ENCODE measurements around the gene SMAD5.

SMAD5 gene

DNA sequence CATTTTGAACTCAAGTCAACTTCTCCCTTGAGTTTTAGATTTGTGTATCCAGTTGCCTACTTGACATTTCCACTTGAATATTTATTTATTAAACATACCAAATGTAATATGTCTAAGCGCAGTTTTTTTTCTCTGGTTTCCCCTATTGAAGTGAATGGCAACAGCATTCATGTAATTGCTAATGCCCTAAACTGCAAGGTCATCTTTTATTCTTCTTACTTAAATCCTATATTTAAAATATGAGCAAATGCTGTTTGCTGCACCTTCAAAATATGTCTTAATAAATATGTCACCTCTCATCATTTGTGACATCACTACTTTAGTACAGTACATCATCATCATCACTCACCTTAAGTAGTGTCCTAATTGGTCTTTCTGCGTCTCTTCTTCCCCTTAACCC lies 22.4 kb downstream of the SMAD5 start:
- H3K27ac ChIP-seq, result no peak overlapping the region
- TF ChIP-seq, protein P1, sequence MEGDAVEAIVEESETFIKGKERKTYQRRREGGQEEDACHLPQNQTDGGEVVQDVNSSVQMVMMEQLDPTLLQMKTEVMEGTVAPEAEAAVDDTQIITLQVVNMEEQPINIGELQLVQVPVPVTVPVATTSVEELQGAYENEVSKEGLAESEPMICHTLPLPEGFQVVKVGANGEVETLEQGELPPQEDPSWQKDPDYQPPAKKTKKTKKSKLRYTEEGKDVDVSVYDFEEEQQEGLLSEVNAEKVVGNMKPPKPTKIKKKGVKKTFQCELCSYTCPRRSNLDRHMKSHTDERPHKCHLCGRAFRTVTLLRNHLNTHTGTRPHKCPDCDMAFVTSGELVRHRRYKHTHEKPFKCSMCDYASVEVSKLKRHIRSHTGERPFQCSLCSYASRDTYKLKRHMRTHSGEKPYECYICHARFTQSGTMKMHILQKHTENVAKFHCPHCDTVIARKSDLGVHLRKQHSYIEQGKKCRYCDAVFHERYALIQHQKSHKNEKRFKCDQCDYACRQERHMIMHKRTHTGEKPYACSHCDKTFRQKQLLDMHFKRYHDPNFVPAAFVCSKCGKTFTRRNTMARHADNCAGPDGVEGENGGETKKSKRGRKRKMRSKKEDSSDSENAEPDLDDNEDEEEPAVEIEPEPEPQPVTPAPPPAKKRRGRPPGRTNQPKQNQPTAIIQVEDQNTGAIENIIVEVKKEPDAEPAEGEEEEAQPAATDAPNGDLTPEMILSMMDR (conservative IDR thresholded peaks at IDR 0.05), result no peak
- no peak for TF ChIP-seq ZFX (IDR thresholded peaks at IDR 0.05)

DNA sequence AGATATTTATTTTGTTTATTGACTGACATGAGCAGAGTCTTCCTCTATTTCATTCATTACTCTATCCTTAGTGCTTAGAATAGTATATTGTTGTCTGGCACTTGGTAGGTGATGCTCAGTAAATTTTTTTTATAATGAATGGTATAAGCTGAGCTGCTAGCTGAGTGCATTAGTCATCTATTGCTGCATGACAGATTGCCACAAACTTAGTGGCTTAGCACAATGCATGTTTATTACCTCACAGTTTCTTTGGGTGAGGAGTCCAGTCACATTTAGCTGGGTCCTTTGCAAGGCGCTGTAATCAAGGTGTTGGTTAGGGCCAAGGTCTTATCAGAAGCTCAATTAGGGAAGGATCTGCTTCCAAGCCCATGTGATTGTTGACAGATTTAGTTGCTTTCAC lies 23.1 kb downstream of the SMAD5 start:
- TF ChIP-seq, protein P1 (conservative IDR thresholded peaks at IDR 0.05), result no peak
- no peak for TF ChIP-seq ZFX (IDR thresholded peaks at IDR 0.05)
- H3K27ac ChIP-seq, result no peak overlapping the region

DNA sequence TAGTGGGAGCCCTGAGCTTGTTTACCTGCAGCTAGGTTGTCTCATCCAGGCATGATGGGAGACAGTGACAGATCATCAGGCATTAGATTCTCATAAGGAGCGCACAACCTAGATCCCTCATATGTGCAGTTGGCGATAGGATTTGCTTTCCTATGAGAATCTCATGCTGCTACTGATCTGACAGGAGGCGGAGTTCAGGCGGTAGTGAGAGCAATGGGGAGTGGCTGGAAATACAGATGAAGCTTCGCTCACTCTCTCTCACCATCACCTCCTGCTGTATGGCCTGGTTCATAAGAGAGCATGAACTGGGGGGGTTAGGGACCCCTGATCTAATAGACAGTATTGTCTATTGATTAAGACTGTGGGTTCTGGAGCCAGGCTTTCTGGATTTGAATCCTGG lies 24.9 kb downstream of the SMAD5 start:
- TF ChIP-seq ZFX (IDR thresholded peaks at IDR 0.05), result no peak
- TF ChIP-seq, protein P1 (conservative IDR thresholded peaks at IDR 0.05), result no peak
- no peak overlapping the region for H3K27ac ChIP-seq

DNA sequence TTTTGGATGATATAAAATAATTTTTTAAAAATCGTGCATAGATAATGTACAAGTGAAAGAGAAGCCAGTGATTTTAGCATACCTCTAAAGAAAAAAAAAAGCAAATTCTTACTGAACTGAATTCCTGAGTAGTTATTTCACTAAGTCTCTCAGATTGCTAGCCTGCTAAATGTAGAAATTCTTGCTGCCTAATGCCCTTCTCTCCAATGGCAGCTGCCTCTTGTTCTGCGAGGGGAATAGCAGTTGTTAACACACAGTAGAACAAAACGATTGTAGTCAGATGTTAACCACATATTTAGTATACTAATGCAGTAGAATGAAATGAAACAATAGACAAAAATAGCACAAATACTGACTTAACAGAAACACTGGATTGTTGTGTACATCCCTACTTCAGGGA lies 26.8 kb downstream of the SMAD5 start:
- TF ChIP-seq ZFX (IDR thresholded peaks at IDR 0.05), result no peak
- TF ChIP-seq, protein P1 (conservative IDR thresholded peaks at IDR 0.05), result no peak
- H3K27ac ChIP-seq, result no peak overlapping the region

DNA sequence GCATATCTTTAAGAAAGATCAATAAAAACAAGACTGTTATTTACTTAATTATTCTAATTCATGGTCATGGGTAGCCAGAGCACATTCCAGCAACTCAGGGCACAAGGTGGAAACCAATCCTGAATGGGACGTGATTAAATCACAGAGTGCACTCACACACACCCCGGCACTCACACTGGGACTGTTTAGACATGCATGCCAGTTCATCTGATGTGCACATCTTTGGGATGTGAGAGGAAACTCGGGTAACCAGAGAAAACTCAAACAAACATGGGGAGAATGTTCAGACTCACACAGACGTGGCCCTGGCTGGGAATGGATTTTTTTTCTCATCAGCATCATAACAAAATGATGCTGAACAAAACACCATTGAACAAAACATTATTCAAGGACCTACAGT lies 29.4 kb downstream of the SMAD5 start:
- no peak for TF ChIP-seq ZFX (IDR thresholded peaks at IDR 0.05)
- TF ChIP-seq, protein P1 (conservative IDR thresholded peaks at IDR 0.05), result no peak
- H3K27ac ChIP-seq, result no peak overlapping the region

DNA sequence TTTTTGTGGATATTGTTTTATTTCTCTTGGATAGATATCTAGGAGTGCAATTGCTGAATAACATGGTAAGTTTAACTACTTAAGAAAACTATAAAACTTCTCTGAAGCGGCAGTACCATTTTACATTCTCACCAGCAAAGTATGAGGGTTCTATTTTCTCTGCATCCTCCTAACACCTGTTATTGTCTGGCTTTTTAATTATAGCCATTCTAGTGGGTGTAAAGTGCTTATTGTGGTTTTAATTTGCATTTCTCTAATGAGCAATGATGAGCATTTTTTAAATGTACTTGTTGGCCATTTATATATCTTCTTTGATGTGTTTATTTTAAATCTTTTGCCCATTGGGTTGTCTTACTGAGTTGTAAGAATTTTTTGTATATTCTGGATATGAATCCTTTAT lies 31.6 kb downstream of the SMAD5 start:
- H3K27ac ChIP-seq, result no peak overlapping the region
- TF ChIP-seq, protein P1 (conservative IDR thresholded peaks at IDR 0.05), result no peak
- TF ChIP-seq ZFX (IDR thresholded peaks at IDR 0.05), result no peak

DNA sequence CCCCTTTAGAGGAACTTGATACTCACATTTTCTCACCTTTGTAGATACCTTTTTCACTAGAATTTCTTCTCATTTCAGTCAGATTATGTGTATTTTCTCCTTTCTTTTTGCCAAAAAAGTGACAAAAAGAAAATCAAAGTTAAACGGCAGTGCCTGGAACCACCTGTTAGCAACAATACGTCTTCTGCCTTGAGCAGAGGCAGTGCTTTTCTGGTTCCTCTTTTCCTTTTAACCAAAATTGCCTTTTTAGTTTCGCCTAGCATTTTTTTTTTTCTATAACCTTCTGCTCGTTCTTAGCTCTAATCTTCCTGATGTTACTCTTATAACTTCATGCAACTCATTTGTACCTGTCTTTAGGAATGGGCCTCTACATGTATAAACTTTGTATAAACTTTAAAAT lies 34.3 kb downstream of the SMAD5 start:
- H3K27ac ChIP-seq, result no peak overlapping the region
- TF ChIP-seq ZFX (IDR thresholded peaks at IDR 0.05), result no peak
- TF ChIP-seq, protein P1 (conservative IDR thresholded peaks at IDR 0.05), result no peak
